Measurements from ENCODE around the gene RAC3. TPM values are rescaled to one million over a fixed set of nuclear protein-coding genes. Genes with fewer than 3 reads are reported as not detected.
A peak's percentile ranks its signal among the peaks of the same experiment; 100 is the strongest.

Gene RAC3
- total and polyA plus RNA-seq, 2 experiments from 2014 or later = 5.5 to 11.8 TPM

DNA sequence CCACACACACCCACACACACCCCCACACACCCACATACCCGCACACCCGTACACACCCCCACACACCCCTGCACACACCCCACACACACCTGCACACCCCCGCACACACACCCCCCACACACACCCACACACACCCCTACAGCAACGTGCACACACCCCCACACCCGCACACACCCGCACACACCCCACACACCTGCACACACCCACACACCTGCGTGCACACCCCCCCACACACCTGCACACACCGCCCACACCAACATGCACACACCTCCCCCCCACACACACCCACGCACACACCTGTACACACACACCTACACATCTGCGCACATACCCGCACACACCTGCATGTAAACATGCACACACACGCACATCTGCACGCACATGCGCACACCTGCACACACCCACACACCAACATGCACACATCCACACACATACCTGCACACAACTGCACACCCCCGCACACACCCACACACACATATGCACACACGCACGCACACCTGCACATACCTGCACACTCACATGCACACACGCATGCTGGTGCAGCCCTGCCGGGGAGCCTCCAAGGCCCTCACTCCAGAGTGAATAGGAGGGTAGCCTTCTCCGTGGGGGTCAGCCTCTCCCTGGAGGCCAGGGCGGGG lies 46.6 kb upstream of the RAC3 start:
- Histone ChIP-seq H3K27ac (no peak overlapping the region), H3K79me2 (no peaks in the 10 kb centered on the region), H3K4me3 (no peak overlapping the region), H3K9me2 (replicated peaks; ENCODE audit: insufficient read depth) (no peaks in the 10 kb centered on the region), H3K4me2 (no peak overlapping the region), H3K9me3 (ENCODE audit: low read depth) (no peaks in the 10 kb centered on the region), H3K36me3 (replicated peaks; ENCODE audit: insufficient read depth, low read depth) (no peaks in the 10 kb centered on the region), H3K4me1 (ENCODE audit: insufficient read depth) (no peaks in the 10 kb centered on the region), H2AFZ (no peak overlapping the region), H4K20me1 (ENCODE audit: insufficient read depth, poor library complexity, severe bottlenecking) (no peaks in the 10 kb centered on the region), H3K27me3 (no peaks in the 10 kb centered on the region)
- TF ChIP-seq, protein P1, sequence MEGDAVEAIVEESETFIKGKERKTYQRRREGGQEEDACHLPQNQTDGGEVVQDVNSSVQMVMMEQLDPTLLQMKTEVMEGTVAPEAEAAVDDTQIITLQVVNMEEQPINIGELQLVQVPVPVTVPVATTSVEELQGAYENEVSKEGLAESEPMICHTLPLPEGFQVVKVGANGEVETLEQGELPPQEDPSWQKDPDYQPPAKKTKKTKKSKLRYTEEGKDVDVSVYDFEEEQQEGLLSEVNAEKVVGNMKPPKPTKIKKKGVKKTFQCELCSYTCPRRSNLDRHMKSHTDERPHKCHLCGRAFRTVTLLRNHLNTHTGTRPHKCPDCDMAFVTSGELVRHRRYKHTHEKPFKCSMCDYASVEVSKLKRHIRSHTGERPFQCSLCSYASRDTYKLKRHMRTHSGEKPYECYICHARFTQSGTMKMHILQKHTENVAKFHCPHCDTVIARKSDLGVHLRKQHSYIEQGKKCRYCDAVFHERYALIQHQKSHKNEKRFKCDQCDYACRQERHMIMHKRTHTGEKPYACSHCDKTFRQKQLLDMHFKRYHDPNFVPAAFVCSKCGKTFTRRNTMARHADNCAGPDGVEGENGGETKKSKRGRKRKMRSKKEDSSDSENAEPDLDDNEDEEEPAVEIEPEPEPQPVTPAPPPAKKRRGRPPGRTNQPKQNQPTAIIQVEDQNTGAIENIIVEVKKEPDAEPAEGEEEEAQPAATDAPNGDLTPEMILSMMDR (IDR thresholded peaks at IDR 0.05; ENCODE audit: poor library complexity) = no peak
- TF ChIP-seq EZH2phosphoT487 (IDR thresholded peaks at IDR 0.05; ENCODE audit: low read depth, severe bottlenecking, unreplicated experiment) (no peak), EZH2 (IDR thresholded peaks at IDR 0.05; ENCODE audit: borderline replicate concordance) (no peak)
- DNase-seq (ENCODE audit: low spot score) = no peak
- WGBS (ENCODE audit: low lambda C conversion rate, missing lambda C conversion rate) = 94% methylated on average over 15 of the region's 21 CpGs

DNA sequence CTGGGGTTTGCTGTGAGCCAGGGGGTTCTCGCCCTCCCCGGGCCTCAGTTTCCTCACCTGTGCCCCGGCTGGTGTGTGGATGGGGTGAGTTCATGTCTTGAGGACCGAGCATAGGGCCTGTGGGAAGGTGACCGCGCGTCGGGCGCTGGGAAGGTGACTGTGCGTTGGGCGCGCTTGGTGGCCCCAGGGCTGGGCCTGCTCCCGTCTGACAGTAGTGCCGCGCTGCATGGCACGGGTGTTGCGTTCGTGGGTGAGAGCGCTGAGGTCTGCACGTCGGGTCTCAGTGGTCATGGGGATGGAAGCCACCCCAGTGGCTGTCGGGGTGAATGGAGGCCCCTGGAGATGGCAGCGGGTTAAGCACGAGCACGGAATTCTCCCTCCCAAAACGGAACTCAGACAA lies 44.9 kb upstream of the RAC3 start:
- no peaks in the 10 kb centered on the region for H3K36me3 ChIP-seq (replicated peaks; ENCODE audit: insufficient read depth, low read depth)
- no peak overlapping the region for H2AFZ ChIP-seq
- H3K4me1 ChIP-seq (ENCODE audit: insufficient read depth) = peaks cover 6% of the 10 kb centered on the region
- DNase-seq (ENCODE audit: low spot score) = no peak
- no peaks in the 10 kb centered on the region for H3K79me2 ChIP-seq
- H4K20me1 ChIP-seq (ENCODE audit: insufficient read depth, poor library complexity, severe bottlenecking) = no peaks in the 10 kb centered on the region
- TF ChIP-seq EZH2phosphoT487 (IDR thresholded peaks at IDR 0.05; ENCODE audit: low read depth, severe bottlenecking, unreplicated experiment) (no peak), EZH2 (IDR thresholded peaks at IDR 0.05; ENCODE audit: borderline replicate concordance) (no peak)
- TF ChIP-seq, protein P1 (IDR thresholded peaks at IDR 0.05; ENCODE audit: poor library complexity) = no peak
- H3K27ac ChIP-seq = no peak overlapping the region
- no peak overlapping the region for H3K4me2 ChIP-seq
- WGBS (ENCODE audit: low lambda C conversion rate, missing lambda C conversion rate) = 98% methylated on average over 26 of the region's 26 CpGs
- H3K4me3 ChIP-seq = no peak overlapping the region
- H3K9me2 ChIP-seq (replicated peaks; ENCODE audit: insufficient read depth) = no peaks in the 10 kb centered on the region
- no peaks in the 10 kb centered on the region for H3K27me3 ChIP-seq
- H3K9me3 ChIP-seq (ENCODE audit: low read depth) = no peaks in the 10 kb centered on the region

DNA sequence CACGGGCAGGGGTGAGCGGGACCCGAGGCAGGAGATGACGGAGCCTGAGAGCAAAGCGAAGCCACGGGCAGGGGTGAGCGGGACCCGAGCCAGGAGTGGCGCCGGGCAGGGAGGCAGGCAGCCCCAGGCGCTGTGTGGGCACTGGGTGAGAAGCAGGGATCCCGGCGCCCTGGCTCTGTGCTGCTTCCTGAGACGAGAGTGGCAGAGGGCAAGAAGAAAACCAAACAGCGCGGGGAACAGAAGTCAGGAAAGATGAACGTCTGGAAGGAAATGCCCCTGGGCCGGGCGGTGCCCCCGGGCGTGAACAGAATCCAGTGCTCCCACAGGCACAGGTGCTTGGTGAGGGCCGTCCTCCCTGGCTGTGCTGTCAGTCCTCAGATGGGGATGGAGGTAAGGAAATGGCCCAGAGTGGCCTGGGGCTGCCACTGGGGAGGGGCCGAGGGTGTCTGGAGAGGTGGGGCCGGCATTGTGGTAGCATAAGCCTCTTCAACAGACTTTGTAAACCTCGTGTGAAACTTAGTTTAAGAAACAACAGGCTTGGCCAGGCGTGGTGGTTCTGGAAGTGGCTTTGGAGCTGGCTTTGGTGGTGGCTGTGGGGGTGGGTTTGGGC lies 44.2 kb upstream of the RAC3 start:
- Histone ChIP-seq H3K27ac (no peak overlapping the region), H3K9me2 (replicated peaks; ENCODE audit: insufficient read depth) (no peaks in the 10 kb centered on the region), H2AFZ (no peak overlapping the region), H3K4me3 (no peak overlapping the region), H3K27me3 (no peaks in the 10 kb centered on the region), H3K36me3 (replicated peaks; ENCODE audit: insufficient read depth, low read depth) (no peaks in the 10 kb centered on the region), H4K20me1 (ENCODE audit: insufficient read depth, poor library complexity, severe bottlenecking) (no peaks in the 10 kb centered on the region), H3K4me2 (no peak overlapping the region), H3K9me3 (ENCODE audit: low read depth) (no peaks in the 10 kb centered on the region), H3K79me2 (no peaks in the 10 kb centered on the region), H3K4me1 (ENCODE audit: insufficient read depth) (peaks cover 13% of the 10 kb centered on the region)
- WGBS (ENCODE audit: low lambda C conversion rate, missing lambda C conversion rate) = 96% methylated on average over 26 of the region's 26 CpGs
- no peak for DNase-seq (ENCODE audit: low spot score)
- no peak for TF ChIP-seq EZH2phosphoT487 (IDR thresholded peaks at IDR 0.05; ENCODE audit: low read depth, severe bottlenecking, unreplicated experiment)

DNA sequence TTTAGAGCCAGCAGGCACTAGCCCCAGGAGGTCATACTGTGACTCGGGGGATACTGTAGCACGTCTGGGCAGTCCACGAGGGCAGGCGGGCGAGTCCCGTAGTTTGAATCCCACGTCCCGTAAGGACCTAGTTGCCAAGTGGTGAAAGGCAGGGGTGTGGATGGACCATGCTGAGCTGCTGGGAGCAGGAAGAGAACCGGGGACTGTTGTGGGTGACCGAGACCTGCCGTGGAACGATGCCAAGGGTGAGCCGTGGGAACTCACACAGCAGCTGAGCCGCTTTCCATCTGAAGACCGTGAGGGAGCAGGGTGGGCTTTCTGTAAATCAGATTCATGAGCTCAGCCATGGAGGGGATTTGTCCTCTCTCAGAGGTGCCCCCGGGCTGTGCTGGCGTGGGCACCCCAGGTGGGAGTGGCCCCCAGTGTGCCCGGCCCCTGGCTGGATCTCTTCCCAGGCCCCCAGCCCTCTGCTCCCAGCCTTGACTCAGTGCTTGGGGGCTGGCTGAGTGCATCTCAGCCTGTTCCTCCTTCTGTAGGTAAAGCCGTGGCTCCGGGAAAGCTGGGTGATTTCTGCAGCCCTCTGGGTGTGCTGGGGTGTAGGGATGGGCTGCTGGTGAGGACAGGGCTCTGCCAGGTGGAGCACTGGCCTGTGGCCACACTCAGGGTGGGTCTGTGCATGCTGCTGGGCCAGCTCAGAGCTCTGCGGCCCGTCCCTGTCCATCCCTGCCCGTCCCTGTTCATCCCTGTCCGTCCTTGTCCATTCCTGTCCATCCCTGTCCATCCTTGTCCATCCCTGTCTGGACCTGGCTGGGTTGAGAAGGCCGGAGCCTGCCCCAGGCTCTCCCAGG lies 40.4 kb upstream of the RAC3 start:
- Histone ChIP-seq H3K9me2 (replicated peaks; ENCODE audit: insufficient read depth) (no peaks in the 10 kb centered on the region), H3K36me3 (replicated peaks; ENCODE audit: insufficient read depth, low read depth) (no peaks in the 10 kb centered on the region), H3K27ac (peak overlapping the region; percentile 83), H2AFZ (no peak overlapping the region), H3K4me3 (no peak overlapping the region), H4K20me1 (ENCODE audit: insufficient read depth, poor library complexity, severe bottlenecking) (no peaks in the 10 kb centered on the region), H3K4me2 (peak overlapping the region; percentile 68), H3K27me3 (no peaks in the 10 kb centered on the region), H3K4me1 (ENCODE audit: insufficient read depth) (peaks cover 20% of the 10 kb centered on the region), H3K9me3 (ENCODE audit: low read depth) (no peaks in the 10 kb centered on the region), H3K79me2 (peaks cover 4% of the 10 kb centered on the region)
- WGBS (ENCODE audit: low lambda C conversion rate, missing lambda C conversion rate) = 92% methylated on average over 24 of the region's 25 CpGs
- no peak for DNase-seq (ENCODE audit: low spot score)
- TF ChIP-seq EZH2phosphoT487 (IDR thresholded peaks at IDR 0.05; ENCODE audit: low read depth, severe bottlenecking, unreplicated experiment) (no peak), EZH2 (IDR thresholded peaks at IDR 0.05; ENCODE audit: borderline replicate concordance) (no peak)
- TF ChIP-seq, protein P1 (IDR thresholded peaks at IDR 0.05; ENCODE audit: poor library complexity) = no peak
